ENCODE measurements around the gene CBX8. TPM values are rescaled to one million over a fixed set of nuclear protein-coding genes. Genes with fewer than 3 reads are reported as not detected.

The CBX8 gene
- total and polyA plus RNA-seq, 4 donors = 4.8 to 9.3 (median 5.5) TPM

DNA sequence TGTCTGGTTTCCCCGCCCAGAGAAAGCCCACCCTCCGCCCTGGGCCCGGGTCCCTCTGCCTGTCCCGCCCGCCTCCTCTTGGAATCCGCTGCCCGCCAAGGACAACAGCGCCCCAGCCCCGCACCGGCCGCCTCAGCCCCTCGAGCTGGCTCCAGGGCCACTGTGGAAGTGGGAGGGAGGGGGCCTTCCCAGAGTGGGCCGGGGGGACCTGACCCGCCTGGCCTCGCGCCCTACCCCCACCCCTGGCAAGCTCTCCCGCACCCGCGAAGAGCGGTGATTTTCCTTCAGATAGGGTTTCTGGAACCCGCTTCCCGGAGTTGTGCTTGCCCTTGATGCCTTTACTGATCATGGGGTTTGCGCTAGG lies 2.3 kb upstream of the CBX8 start:
- no peak for DNase-seq
- TF ChIP-seq, protein P1, sequence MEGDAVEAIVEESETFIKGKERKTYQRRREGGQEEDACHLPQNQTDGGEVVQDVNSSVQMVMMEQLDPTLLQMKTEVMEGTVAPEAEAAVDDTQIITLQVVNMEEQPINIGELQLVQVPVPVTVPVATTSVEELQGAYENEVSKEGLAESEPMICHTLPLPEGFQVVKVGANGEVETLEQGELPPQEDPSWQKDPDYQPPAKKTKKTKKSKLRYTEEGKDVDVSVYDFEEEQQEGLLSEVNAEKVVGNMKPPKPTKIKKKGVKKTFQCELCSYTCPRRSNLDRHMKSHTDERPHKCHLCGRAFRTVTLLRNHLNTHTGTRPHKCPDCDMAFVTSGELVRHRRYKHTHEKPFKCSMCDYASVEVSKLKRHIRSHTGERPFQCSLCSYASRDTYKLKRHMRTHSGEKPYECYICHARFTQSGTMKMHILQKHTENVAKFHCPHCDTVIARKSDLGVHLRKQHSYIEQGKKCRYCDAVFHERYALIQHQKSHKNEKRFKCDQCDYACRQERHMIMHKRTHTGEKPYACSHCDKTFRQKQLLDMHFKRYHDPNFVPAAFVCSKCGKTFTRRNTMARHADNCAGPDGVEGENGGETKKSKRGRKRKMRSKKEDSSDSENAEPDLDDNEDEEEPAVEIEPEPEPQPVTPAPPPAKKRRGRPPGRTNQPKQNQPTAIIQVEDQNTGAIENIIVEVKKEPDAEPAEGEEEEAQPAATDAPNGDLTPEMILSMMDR (IDR thresholded peaks at IDR 0.05; ENCODE audit: control extremely low read depth, extremely low read depth) = no peak
- Histone ChIP-seq H3K9me3 (ENCODE audit: control insufficient read depth in 4 of 4, insufficient read depth in 3 of 4, low read length in 3 of 4) (peaks cover 0 to 4% (median 0%) of the 10 kb centered on the region in 4 donors), H3K27ac (ENCODE audit: low read depth in 1 of 2, low read length in 1 of 2) (no peak overlapping the region), H3K4me3 (no peak overlapping the region), H3K27me3 (ENCODE audit: control insufficient read depth in 3 of 3, insufficient read depth in 3 of 3, low read length in 2 of 3) (peaks cover 14 to 57% (median 51%) of the 10 kb centered on the region in 3 donors), H3K4me1 (ENCODE audit: control insufficient read depth in 5 of 5, insufficient read depth in 5 of 5, low read length in 5 of 5) (peaks cover 0 to 52% (median 9%) of the 10 kb centered on the region in 5 donors), H3K9ac (ENCODE audit: insufficient read depth in 1 of 2, low read length in 2 of 2) (no peak overlapping the region), H3K36me3 (ENCODE audit: control insufficient read depth in 4 of 4, insufficient read depth in 4 of 4, low read length in 4 of 4) (peaks cover 0 to 7% (median 0%) of the 10 kb centered on the region in 4 donors)
- no peak for ATAC-seq (ENCODE audit: insufficient read depth, low FRiP score)
- 5 to 8% methylated on average over 22 to 23 of the region's 23 CpGs for WGBS, 2 donors

DNA sequence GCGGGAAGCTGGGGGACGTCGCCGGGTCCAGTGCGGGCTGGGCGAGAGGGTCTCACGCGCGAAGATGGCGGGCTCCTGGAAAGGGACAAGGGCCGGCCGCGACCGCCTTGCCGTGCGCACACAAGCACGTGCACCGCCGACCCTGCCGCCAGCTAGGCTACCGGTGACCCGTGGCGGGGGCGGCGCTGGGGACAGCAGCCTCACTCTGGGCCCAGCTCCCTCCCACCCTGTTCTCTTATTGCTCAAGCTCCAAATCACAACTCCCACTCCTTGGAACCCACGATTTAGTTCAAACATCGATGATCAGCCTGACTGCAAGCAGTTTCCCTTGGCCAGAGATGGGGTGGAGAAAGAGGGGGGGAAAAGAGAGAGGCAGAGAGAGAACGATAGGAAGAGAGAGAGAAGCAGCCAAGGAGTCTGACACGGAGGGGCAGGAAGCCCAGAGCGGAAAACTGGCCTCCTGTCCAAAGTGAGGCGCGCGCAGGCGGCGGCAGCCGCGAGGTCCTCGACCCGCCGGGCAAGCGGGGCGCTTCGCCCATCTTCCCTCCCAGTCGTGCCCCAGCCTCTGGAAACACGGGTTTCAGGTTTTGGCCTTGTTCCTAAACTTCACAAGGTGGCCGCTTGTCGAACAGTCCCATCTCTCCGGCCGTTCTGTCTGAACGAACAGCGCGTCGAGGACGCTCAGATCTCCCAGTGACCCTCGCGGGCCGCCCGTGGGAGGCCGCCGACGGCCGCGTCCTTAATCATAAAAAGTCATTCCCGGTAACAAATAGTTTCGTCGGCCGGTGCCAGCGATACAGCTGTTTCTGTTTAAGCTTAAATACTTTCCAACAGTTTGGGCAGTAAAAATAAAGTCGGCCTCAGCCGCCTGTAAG lies 1.7 kb upstream of the CBX8 start:
- H3K27me3 ChIP-seq (ENCODE audit: control insufficient read depth in 3 of 3, insufficient read depth in 3 of 3, low read length in 2 of 3) = peaks cover 14 to 54% (median 48%) of the 10 kb centered on the region in 3 donors
- TF ChIP-seq, protein P1 (IDR thresholded peaks at IDR 0.05; ENCODE audit: control extremely low read depth, extremely low read depth) = no peak
- H3K36me3 ChIP-seq (ENCODE audit: control insufficient read depth in 4 of 4, insufficient read depth in 4 of 4, low read length in 4 of 4) = peaks cover 0 to 7% (median 0%) of the 10 kb centered on the region in 4 donors
- peaks cover 0 to 2% (median 0%) of the 10 kb centered on the region in 4 donors for H3K9me3 ChIP-seq (ENCODE audit: control insufficient read depth in 4 of 4, insufficient read depth in 3 of 4, low read length in 3 of 4)
- H3K27ac ChIP-seq (ENCODE audit: low read depth in 1 of 2, low read length in 1 of 2) = no peak overlapping the region
- ATAC-seq (ENCODE audit: insufficient read depth, low FRiP score) (no peak), DNase-seq (peak; percentile 61 to 73 (median 70))
- H3K4me3 ChIP-seq = no peak overlapping the region
- H3K4me1 ChIP-seq (ENCODE audit: control insufficient read depth in 5 of 5, insufficient read depth in 5 of 5, low read length in 5 of 5) = peaks cover 0 to 57% (median 15%) of the 10 kb centered on the region in 5 donors
- WGBS, 2 donors = 2 to 3% methylated on average over 49 to 70 of the region's 70 CpGs
- H3K9ac ChIP-seq (ENCODE audit: insufficient read depth in 1 of 2, low read length in 2 of 2) = no peak overlapping the region

DNA sequence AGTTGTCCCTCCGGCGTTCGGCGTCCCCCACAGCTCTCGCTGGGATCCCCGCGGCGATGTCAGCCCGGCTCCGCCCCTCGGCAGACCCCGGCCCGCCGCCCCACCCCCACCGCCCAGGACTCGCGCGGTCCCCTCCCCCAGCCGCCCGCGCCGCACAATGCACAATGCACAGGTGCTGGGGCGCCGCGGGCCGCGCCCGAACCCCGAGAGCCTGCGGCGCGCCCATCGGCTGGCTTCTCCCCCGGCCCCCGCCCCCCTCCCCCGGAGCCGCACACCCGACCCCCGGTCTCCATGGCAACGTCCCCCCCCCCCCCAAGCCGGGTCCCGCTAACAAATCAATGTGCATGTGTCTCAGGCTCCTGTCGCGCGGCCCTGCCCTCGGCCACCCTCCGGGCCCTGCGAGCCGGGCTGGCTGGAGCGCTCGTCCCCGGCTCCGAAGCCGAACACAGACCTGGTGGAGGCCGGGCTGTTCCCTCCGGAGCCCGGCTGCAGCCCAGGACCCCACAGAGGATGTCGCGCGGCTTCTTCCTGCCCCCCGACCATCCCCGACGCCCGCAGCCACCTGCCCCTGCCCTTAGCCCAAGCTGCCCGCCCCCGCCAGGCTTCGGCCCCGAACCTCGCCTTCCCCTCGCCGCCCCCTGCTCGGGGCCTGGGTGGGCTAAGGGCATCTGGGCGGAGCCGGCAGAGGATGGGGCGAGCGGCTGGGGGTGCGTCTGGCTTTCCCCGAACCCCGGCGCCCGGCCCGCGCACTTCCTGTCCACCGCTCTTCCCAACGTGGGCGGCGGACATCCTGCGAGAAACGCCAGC lies 818 bp upstream of the CBX8 start:
- ATAC-seq (ENCODE audit: insufficient read depth, low FRiP score) = no peak
- Histone ChIP-seq H3K27ac (ENCODE audit: low read depth in 1 of 2, low read length in 1 of 2) (no peak overlapping the region), H3K9me3 (ENCODE audit: control insufficient read depth in 4 of 4, insufficient read depth in 3 of 4, low read length in 3 of 4) (peaks cover 0 to 2% (median 0%) of the 10 kb centered on the region in 4 donors), H3K36me3 (ENCODE audit: control insufficient read depth in 4 of 4, insufficient read depth in 4 of 4, low read length in 4 of 4) (peaks cover 0 to 7% (median 0%) of the 10 kb centered on the region in 4 donors), H3K4me1 (ENCODE audit: control insufficient read depth in 5 of 5, insufficient read depth in 5 of 5, low read length in 5 of 5) (peaks cover 0 to 64% (median 18%) of the 10 kb centered on the region in 5 donors), H3K27me3 (ENCODE audit: control insufficient read depth in 3 of 3, insufficient read depth in 3 of 3, low read length in 2 of 3) (peaks cover 13 to 46% (median 41%) of the 10 kb centered on the region in 3 donors), H3K4me3 (no peak overlapping the region), H3K9ac (ENCODE audit: insufficient read depth in 1 of 2, low read length in 2 of 2) (no peak overlapping the region)
- 1 to 2% methylated on average over 45 to 83 of the region's 89 CpGs for WGBS, 2 donors
- peak in 1 of 3 donors; percentile 62 for DNase-seq
- TF ChIP-seq, protein P1 (IDR thresholded peaks at IDR 0.05; ENCODE audit: control extremely low read depth, extremely low read depth) = no peak
